SK-N-SH (cell line): ENCODE data around the gene SYNDIG1L. TPM values are rescaled to one million over a fixed set of nuclear protein-coding genes. Genes with fewer than 3 reads are reported as not detected.

Source experiments
- CTCF ChIA-PET: fragments of 300-600, 350-600 bp; formaldehyde crosslinking; extraction: SDS; loops from one replicate; lab custom pipeline; 2021; lab: Yijun Ruan, JAX
- POLR2A ChIA-PET: fragments of 350-600 bp; sonication (Branson Sonifier 250); formaldehyde crosslinking; extraction: SDS; loops from one replicate; lab custom pipeline; 2020; ENCODE audit warnings: antibody characterized with exemption, inconsistent platforms; lab: Yijun Ruan, JAX
- DNase-seq: peaks from one replicate; pipeline ENCODE4 v3.0.0; 2012
- H2AFZ ChIP-seq: fragments of 200-600 bp; sonication (generic); 2 replicates; pipeline ENCODE4 v1.8.1; 2016; ENCODE audit warnings: antibody characterized with exemption, mild to moderate bottlenecking, low read depth
- H3F3A ChIP-seq: fragments of 200-600 bp; sonication (generic); replicated peaks from 2 replicates; pipeline ENCODE3; 2016; ENCODE audit warnings: antibody characterized with exemption, mild to moderate bottlenecking; ENCODE audit not compliant: insufficient read depth
- H3K27ac ChIP-seq, 2 experiments: fragments of 200-500 bp in 1 of 2; fragments of 200-600 bp in 1 of 2; sonication (Bioruptor generic) in 1 of 2; sonication (generic), shearing (Covaris generic) in 1 of 2; 2 replicates each; pipeline versions ENCODE4 v1.5.1 to v1.6.1; 2014 to 2016; ENCODE audit warnings: low read depth in 2 of 2, inconsistent platforms in 1 of 2, low read length in 1 of 2, mild to moderate bottlenecking in 1 of 2, mixed read lengths in 1 of 2
- H3K27me3 ChIP-seq: fragments of 200-600 bp; sonication (generic), shearing (Covaris generic); 2 replicates; pipeline ENCODE4 v1.6.1; 2016; ENCODE audit warnings: mixed run types; ENCODE audit not compliant: insufficient read depth
- H3K36me3 ChIP-seq, 2 experiments: fragments of 200-500 bp in 1 of 2; fragments of 200-600 bp in 1 of 2; sonication (Bioruptor generic) in 1 of 2; sonication (generic) in 1 of 2; replicated peaks in 1 of 2; 2 replicates each; pipeline versions ENCODE3 to v1.5.1; 2014 to 2016; ENCODE audit warnings: low read length in 1 of 2, mild to moderate bottlenecking in 1 of 2; ENCODE audit not compliant: insufficient read depth in 2 of 2, control insufficient read depth in 1 of 2
- H3K4me1 ChIP-seq, 2 experiments: fragments of 200-500 bp in 1 of 2; fragments of 200-600 bp in 1 of 2; sonication (Bioruptor generic) in 1 of 2; sonication (generic), shearing (Covaris generic) in 1 of 2; 2 replicates each; pipeline versions ENCODE4 v1.5.1 to v1.6.1; 2014 to 2016; ENCODE audit warnings: low read depth in 1 of 2, low read length in 1 of 2, mixed run types in 1 of 2; ENCODE audit not compliant: insufficient read depth in 2 of 2, control insufficient read depth in 1 of 2
- H3K4me2 ChIP-seq: fragments of 200-600 bp; sonication (generic), shearing (Covaris generic); 2 replicates; pipeline ENCODE4 v1.6.1; 2017; ENCODE audit warnings: mixed run types
- H3K4me3 ChIP-seq, 2 experiments: fragments of 200-500 bp in 1 of 2; fragments of 200-600 bp in 1 of 2; sonication (Bioruptor generic) in 1 of 2; sonication (generic), shearing (Covaris generic) in 1 of 2; 2 replicates each; pipeline versions ENCODE4 v1.5.1 to v1.8.1; 2014 to 2016; ENCODE audit warnings: low read depth in 2 of 2, inconsistent platforms in 1 of 2, low read length in 1 of 2, mild to moderate bottlenecking in 1 of 2, mixed read lengths in 1 of 2, moderate library complexity in 1 of 2
- H3K79me2 ChIP-seq: fragments of 200-600 bp; sonication (generic); 2 replicates; pipeline ENCODE4 v1.8.1; 2017; ENCODE audit warnings: mild to moderate bottlenecking; ENCODE audit not compliant: insufficient read depth
- H3K9ac ChIP-seq: fragments of 200-600 bp; sonication (generic); 2 replicates; pipeline ENCODE4 v1.6.1; 2017; ENCODE audit warnings: mixed run types
- H3K9me2 ChIP-seq: fragments of 200-600 bp; sonication (generic); 2 replicates; pipeline ENCODE4 v1.6.1; 2017; ENCODE audit warnings: mixed run types
- H3K9me3 ChIP-seq: fragments of 200-600 bp; sonication (generic); 2 replicates; pipeline ENCODE4 v1.6.1; 2017; ENCODE audit warnings: mixed run types, mild to moderate bottlenecking, moderate library complexity
- H4K20me1 ChIP-seq: fragments of 200-600 bp; sonication (generic); 2 replicates; pipeline ENCODE4 v1.6.1; 2017; ENCODE audit warnings: mild to moderate bottlenecking, mixed run types; ENCODE audit not compliant: insufficient read depth
- CHD2 ChIP-seq: fragments of 150-350 bp; IDR thresholded peaks from 2 replicates; pipeline ENCODE4 v1.6.1; 2018; ENCODE audit warnings: low read length; ENCODE audit not compliant: partially characterized antibody
- CTCF ChIP-seq: fragments of 200-600 bp; sonication (generic); IDR thresholded peaks from 2 replicates; pipeline ENCODE4 v1.6.1; 2017; ENCODE audit warnings: antibody characterized with exemption, mild to moderate bottlenecking, moderate library complexity
- ELF1 ChIP-seq: IDR thresholded peaks from 2 replicates; pipeline ENCODE4 v1.4.0; 2012
- EP300 ChIP-seq, 2 experiments: IDR thresholded peaks; 2 replicates each; pipeline versions ENCODE4 v1.4.0 to v1.6.1; 2012; ENCODE audit warnings: borderline replicate concordance in 1 of 2, low read depth in 1 of 2, low read length in 1 of 2
- FOSL2 ChIP-seq: IDR thresholded peaks from 2 replicates; pipeline ENCODE4 v1.4.0; 2012; ENCODE audit warnings: low read depth, mild to moderate bottlenecking, moderate library complexity, borderline replicate concordance
- FOXJ3 ChIP-seq: sonication (generic); formaldehyde crosslinking; IDR thresholded peaks from 2 replicates; pipeline ENCODE4 v1.5.1; 2020; ENCODE audit warnings: mild to moderate bottlenecking, missing genetic modification reagents
- GATA2 ChIP-seq: sonication (generic); formaldehyde crosslinking; IDR thresholded peaks from 2 replicates; pipeline ENCODE4 v1.5.0; 2020; ENCODE audit warnings: mild to moderate bottlenecking, missing genetic modification reagents
- JUND ChIP-seq: IDR thresholded peaks from 2 replicates; pipeline ENCODE4 v1.4.0; 2012
- MAX ChIP-seq: IDR thresholded peaks from 2 replicates; pipeline ENCODE4 v1.4.0; 2012; ENCODE audit warnings: low read depth
- NFIC ChIP-seq: IDR thresholded peaks from 2 replicates; pipeline ENCODE4 v1.4.0; 2012; ENCODE audit warnings: borderline replicate concordance
- NRF1 ChIP-seq: IDR thresholded peaks from 2 replicates; pipeline ENCODE4 v1.6.1; 2012; ENCODE audit warnings: low read depth, mild to moderate bottlenecking, low read length
- POLR2AphosphoS5 ChIP-seq: IDR thresholded peaks from 2 replicates; pipeline ENCODE4 v1.6.1; 2012; ENCODE audit warnings: low read depth, low read length
- REST ChIP-seq: IDR thresholded peaks from 2 replicates; pipeline ENCODE4 v1.6.1; 2012; ENCODE audit warnings: mild to moderate bottlenecking, low read depth, low read length, moderate library complexity
- SIN3A ChIP-seq: IDR thresholded peaks from 2 replicates; pipeline ENCODE4 v1.6.1; 2012; ENCODE audit warnings: low read depth, mild to moderate bottlenecking, low read length, moderate library complexity, borderline replicate concordance
- SMC3 ChIP-seq: IDR thresholded peaks from 2 replicates; pipeline ENCODE4 v1.6.1; 2012; ENCODE audit warnings: low read depth, low read length, improper control_type of control experiment
- USF1 ChIP-seq: IDR thresholded peaks from 2 replicates; pipeline ENCODE4 v1.4.0; 2012; ENCODE audit warnings: low read depth, borderline replicate concordance
- ZBTB33 ChIP-seq: IDR thresholded peaks from 2 replicates; pipeline ENCODE4 v1.4.0; 2012; ENCODE audit warnings: low read depth, borderline replicate concordance
- WGBS: methylation state at CpG from one replicate; pipeline ENCODE4 v1.1.6; 2017; ENCODE audit warnings: low lambda C conversion rate; 5-methylcytosine and 5-hydroxymethylcytosine counted together
- polyA plus RNA-seq, 3 experiments: library from polyadenylated mRNA; depleted of rRNA; stranded (reverse); fragments of >200 nt; gene quantifications; 2 replicates each; pipeline ENCODE4 v1.2.3, GENCODE V29; 2012

Gene SYNDIG1L
- polyA plus RNA-seq, 1 of the 3 experiments (the other 2 are of a cell fraction) = not detected

- WGBS = 84% methylated on average over 2 of the region's 2 CpGs
- H3K36me3 ChIP-seq = peaks cover 0 to 16% of the 10 kb centered on the region in 2 experiments
- no peak overlapping the region for H3K4me3 ChIP-seq
- no peak overlapping the region for H3K27ac ChIP-seq
- H3K79me2 ChIP-seq = no peaks in the 10 kb centered on the region
- H3K27me3 ChIP-seq = no peaks in the 10 kb centered on the region
- H4K20me1 ChIP-seq = no peaks in the 10 kb centered on the region
- ChIA-PET POLR2A (no interaction called here), CTCF (interaction anchor here (0.6 to 10.1 kb wide), 4 partner anchors 15 to 455 kb away, joined by 3 to 249 read pairs (median 5); no protein-coding TSS in a partner anchor)
- H2AFZ ChIP-seq = no peak overlapping the region
- H3K9me3 ChIP-seq = no peaks in the 10 kb centered on the region
- no peak for DNase-seq
- H3F3A ChIP-seq = peaks cover 6% of the 10 kb centered on the region
- peaks cover 0 to 4% of the 10 kb centered on the region in 2 experiments; a peak in 1 of 4 replicates for H3K4me1 ChIP-seq
- H3K9ac ChIP-seq = no peak overlapping the region
- H3K4me2 ChIP-seq = no peak overlapping the region
- H3K9me2 ChIP-seq = no peaks in the 10 kb centered on the region
- no peak for TF ChIP-seq NRF1
- no peak for TF ChIP-seq GATA2 (CRISPR knock-in tag)
- no peak for TF ChIP-seq REST
- no peak for TF ChIP-seq NFIC
- no peak for TF ChIP-seq SIN3A
- no peak for TF ChIP-seq EP300 (IDR thresholded peaks at IDR 0.05; ENCODE audit: borderline replicate concordance in 1 of 2, low read depth in 1 of 2, low read length in 1 of 2)
- TF ChIP-seq MAX = no peak
- no peak for TF ChIP-seq JUND
- no peak for TF ChIP-seq CTCF
- TF ChIP-seq CHD2 = no peak
- TF ChIP-seq POLR2AphosphoS5 = no peak
- TF ChIP-seq FOSL2 = no peak
- no peak for TF ChIP-seq SMC3
- TF ChIP-seq USF1 = no peak
- TF ChIP-seq FOXJ3 (CRISPR knock-in tag) = no peak
- TF ChIP-seq ELF1 = no peak
- TF ChIP-seq ZBTB33 = no peak
- TF ChIP-seq, all 33 proteins: peak for 0
These were observed 48.4 kb upstream of the SYNDIG1L start for GRCh38 chr14:74474376-74474775.
